Hepatocyte (in vitro differentiated cells): Measurements from ENCODE around the gene S100Z.
"Not testable (repeated sequence)": the region's sequence is repeated elsewhere in the genome, so short reads cannot be mapped to it uniquely, and the experiment has no call there.

Experiments
- EZH2 ChIP-seq: fragments of 200-600 bp; sonication (generic); IDR thresholded peaks from 2 replicates; pipeline ENCODE4 v1.6.1; 2016; ENCODE audit warnings: antibody characterized with exemption, mild to moderate bottlenecking, borderline replicate concordance
- EZH2phosphoT487 ChIP-seq: fragments of 200-600 bp; sonication (generic); IDR thresholded peaks from one replicate; pipeline ENCODE4 v1.6.1; 2018; ENCODE audit warnings: antibody characterized with exemption, mild to moderate bottlenecking, low read depth, moderate library complexity; ENCODE audit not compliant: unreplicated experiment, severe bottlenecking
- TF ChIP-seq, protein P1 (sequence below): fragments of 200-600 bp; sonication (generic); IDR thresholded peaks from 2 replicates; pipeline ENCODE4 v1.5.1; 2016; ENCODE audit warnings: antibody characterized with exemption, mild to moderate bottlenecking; ENCODE audit not compliant: poor library complexity

DNA sequence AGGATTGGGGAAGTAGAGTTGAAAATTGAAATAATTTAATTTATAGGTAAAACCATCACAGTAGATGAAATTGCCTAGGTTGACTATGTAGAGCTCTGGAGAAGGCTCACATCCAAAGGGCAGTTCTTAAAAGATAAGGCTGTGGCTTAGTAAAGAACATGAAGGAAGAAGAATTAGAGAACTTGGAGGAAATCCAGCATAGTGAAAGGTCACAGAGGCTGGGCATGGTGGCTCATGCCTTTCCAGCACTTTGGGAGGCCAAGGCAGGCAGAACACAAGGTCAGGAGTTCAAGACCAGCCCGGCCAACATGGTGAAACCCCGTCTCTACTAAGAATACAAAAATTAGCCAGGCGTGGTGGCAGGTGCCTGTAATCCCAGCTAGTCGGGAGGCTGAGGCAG lies 7.0 kb downstream of the S100Z start:
- TF ChIP-seq, protein P1, sequence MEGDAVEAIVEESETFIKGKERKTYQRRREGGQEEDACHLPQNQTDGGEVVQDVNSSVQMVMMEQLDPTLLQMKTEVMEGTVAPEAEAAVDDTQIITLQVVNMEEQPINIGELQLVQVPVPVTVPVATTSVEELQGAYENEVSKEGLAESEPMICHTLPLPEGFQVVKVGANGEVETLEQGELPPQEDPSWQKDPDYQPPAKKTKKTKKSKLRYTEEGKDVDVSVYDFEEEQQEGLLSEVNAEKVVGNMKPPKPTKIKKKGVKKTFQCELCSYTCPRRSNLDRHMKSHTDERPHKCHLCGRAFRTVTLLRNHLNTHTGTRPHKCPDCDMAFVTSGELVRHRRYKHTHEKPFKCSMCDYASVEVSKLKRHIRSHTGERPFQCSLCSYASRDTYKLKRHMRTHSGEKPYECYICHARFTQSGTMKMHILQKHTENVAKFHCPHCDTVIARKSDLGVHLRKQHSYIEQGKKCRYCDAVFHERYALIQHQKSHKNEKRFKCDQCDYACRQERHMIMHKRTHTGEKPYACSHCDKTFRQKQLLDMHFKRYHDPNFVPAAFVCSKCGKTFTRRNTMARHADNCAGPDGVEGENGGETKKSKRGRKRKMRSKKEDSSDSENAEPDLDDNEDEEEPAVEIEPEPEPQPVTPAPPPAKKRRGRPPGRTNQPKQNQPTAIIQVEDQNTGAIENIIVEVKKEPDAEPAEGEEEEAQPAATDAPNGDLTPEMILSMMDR: not testable (repeated sequence)
- not testable (repeated sequence) for TF ChIP-seq EZH2, EZH2phosphoT487
